Measurements from ENCODE around the gene TMPRSS5. TPM values are rescaled to one million over a fixed set of nuclear protein-coding genes. Genes with fewer than 3 reads are reported as not detected.
"Not testable (repeated sequence)": the region's sequence is repeated elsewhere in the genome, so short reads cannot be mapped to it uniquely, and the experiment has no call there.

TMPRSS5 gene
- total and polyA plus RNA-seq, 10 donors = 0.42 to 1.7 (median 0.71) TPM

DNA sequence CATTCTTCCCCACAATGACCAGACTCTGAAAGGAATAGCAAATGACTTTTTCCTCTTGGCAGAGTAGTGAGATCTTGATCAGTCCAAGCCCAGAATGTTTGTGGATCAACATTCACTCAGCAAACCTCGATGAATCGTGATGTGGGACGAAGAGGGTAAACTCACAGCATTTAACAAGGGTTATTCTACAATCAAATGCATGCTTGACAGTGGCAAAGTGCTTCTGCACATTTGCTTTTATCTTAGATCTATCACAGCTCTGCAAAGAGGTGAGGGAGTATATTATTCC, 31.8 kb downstream of the TMPRSS5 start:
- no peak overlapping the region for H3K4me3 ChIP-seq
- H3K27ac ChIP-seq = no peak overlapping the region
- DNase-seq = no peak
- 46 to 83% (median 74%) methylated on average over 3 of the region's 3 CpGs for WGBS, 5 donors
- no peaks in the 10 kb centered on the region for H3K9me3 ChIP-seq
- intact Hi-C loops (cut with DNase I; ENCODE audit: low total_unique reads) = no loop called here
- H3K27me3 ChIP-seq (replicated peaks in 1 of 7) = no peaks in the 10 kb centered on the region
- no peaks in the 10 kb centered on the region for H3K4me1 ChIP-seq
- TF ChIP-seq POLR2A (IDR thresholded peaks at IDR 0.05) = no peak
- TF ChIP-seq POLR2AphosphoS5 (IDR thresholded peaks at IDR 0.05) = no peak
- TF ChIP-seq, protein P1, sequence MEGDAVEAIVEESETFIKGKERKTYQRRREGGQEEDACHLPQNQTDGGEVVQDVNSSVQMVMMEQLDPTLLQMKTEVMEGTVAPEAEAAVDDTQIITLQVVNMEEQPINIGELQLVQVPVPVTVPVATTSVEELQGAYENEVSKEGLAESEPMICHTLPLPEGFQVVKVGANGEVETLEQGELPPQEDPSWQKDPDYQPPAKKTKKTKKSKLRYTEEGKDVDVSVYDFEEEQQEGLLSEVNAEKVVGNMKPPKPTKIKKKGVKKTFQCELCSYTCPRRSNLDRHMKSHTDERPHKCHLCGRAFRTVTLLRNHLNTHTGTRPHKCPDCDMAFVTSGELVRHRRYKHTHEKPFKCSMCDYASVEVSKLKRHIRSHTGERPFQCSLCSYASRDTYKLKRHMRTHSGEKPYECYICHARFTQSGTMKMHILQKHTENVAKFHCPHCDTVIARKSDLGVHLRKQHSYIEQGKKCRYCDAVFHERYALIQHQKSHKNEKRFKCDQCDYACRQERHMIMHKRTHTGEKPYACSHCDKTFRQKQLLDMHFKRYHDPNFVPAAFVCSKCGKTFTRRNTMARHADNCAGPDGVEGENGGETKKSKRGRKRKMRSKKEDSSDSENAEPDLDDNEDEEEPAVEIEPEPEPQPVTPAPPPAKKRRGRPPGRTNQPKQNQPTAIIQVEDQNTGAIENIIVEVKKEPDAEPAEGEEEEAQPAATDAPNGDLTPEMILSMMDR (IDR thresholded peaks at IDR 0.05 in 8 of 11, conservative IDR thresholded peaks at IDR 0.05 in 3 of 11) = no peak
- H3K36me3 ChIP-seq = no peaks in the 10 kb centered on the region

DNA sequence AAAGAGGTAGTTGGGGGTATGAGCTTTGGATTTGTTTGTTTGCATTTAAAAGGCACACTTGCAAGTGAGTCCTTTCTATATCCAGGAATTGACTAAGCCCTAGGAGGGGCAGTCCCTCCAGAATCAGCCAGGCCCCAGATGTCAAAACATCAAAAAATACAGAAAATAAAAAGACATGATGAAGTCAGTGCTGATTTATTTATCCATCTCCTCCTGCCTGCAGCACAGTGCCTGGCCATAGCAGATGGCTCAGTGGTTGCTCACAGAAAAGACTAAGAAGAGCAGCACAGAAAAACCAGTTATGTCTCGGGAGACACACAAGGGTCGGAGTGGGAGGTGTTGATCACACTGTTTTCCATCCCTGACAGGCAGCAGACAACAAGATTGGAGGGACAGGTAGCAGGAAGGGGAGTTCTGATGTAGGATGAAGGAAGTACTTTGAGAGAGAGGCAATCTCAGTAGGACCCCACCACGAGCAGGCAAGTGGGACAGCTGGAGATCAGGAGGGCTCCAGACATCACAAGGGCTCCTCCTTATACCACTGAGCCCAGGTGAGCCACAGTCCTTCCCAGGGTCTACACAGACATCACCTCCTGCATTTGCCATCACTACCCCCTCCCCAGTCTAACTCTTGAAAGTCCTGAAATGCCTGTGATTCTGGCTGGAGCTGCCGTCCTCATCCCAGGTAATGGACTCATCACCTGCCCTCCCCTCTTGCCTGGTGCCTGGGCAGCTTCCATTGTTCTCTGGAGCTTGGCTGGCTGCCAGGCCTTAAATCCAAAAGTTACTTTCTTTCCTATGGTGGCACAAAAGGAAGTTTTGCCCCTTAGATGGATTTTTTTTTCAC, 32.3 kb downstream of the TMPRSS5 start:
- no peak for TF ChIP-seq POLR2AphosphoS5 (IDR thresholded peaks at IDR 0.05)
- TF ChIP-seq POLR2A (IDR thresholded peaks at IDR 0.05) = no peak
- TF ChIP-seq, protein P1 (IDR thresholded peaks at IDR 0.05 in 8 of 11, conservative IDR thresholded peaks at IDR 0.05 in 3 of 11) = no peak
- no peak overlapping the region for H3K4me3 ChIP-seq
- H3K27ac ChIP-seq = no peak overlapping the region
- intact Hi-C loops (cut with DNase I; ENCODE audit: low total_unique reads) = no loop called here
- H3K36me3 ChIP-seq = no peaks in the 10 kb centered on the region
- no peaks in the 10 kb centered on the region for H3K27me3 ChIP-seq (replicated peaks in 1 of 7)
- H3K4me1 ChIP-seq = no peaks in the 10 kb centered on the region
- no peak for DNase-seq
- H3K9me3 ChIP-seq = no peaks in the 10 kb centered on the region
- 57 to 76% (median 65%) methylated on average over 4 of the region's 4 CpGs for WGBS, 5 donors

DNA sequence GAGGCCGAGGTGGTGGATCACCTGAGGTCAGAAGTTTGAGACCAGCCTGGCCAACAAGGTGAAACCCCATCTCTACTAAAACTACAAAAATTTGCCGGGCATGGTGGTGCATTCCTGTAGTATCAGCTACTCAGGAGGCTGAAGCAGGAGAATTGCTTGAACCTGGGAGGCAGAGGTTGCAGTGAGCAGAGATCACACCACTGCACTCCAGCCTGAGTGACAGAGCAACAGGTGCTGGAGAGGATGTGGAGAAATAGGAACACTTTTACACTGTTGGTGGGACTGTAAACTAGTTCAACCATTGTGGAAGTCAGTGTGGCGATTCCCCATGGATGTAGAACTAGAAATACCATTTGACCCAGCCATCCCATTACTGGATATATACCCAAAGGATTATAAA, 34.2 kb downstream of the TMPRSS5 start:
- DNase-seq; H3K4me1 ChIP-seq; H3K4me3 ChIP-seq; H3K27me3 ChIP-seq (replicated peaks in 1 of 7); intact Hi-C loops (cut with DNase I; ENCODE audit: low total_unique reads); H3K27ac ChIP-seq; H3K36me3 ChIP-seq: not testable (repeated sequence)
- 83 to 92% (median 86%) methylated on average over 3 of the region's 3 CpGs for WGBS, 5 donors
- H3K9me3 ChIP-seq = peaks cover 0 to 12% (median 6%) of the 10 kb centered on the region in 8 donors

DNA sequence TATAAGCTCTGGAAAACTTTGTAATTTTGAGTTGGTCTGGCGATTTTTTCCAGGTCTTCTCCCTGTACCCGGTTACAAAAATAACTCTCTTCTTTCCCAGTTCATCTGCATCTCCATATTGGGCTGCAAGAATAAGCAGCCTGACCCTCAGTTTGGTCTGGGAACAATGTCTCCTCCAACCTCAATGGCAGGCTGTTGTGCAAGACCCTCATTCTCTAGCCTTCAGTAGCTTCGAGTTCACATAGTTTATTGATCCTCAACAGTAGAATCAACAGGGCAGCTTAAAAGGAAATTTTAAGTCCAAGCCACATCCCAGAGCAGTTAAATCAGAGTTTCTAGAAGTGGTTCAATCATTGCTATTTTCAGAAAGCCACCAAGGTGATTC, 35.3 kb downstream of the TMPRSS5 start:
- TF ChIP-seq, protein P1 (IDR thresholded peaks at IDR 0.05 in 8 of 11, conservative IDR thresholded peaks at IDR 0.05 in 3 of 11) = no peak
- TF ChIP-seq POLR2AphosphoS5 (IDR thresholded peaks at IDR 0.05) = no peak
- no peak for TF ChIP-seq POLR2A (IDR thresholded peaks at IDR 0.05)
- no peak overlapping the region for H3K4me3 ChIP-seq
- no peak overlapping the region for H3K27ac ChIP-seq
- DNase-seq = no peak
- H3K36me3 ChIP-seq = no peaks in the 10 kb centered on the region
- peaks cover 2 to 23% (median 17%) of the 10 kb centered on the region in 8 donors for H3K9me3 ChIP-seq
- 74 to 86% (median 80%) methylated on average over 3 of the region's 3 CpGs for WGBS, 5 donors
- H3K27me3 ChIP-seq (replicated peaks in 1 of 7) = no peaks in the 10 kb centered on the region
- intact Hi-C loops (cut with DNase I; ENCODE audit: low total_unique reads) = no loop called here
- H3K4me1 ChIP-seq = no peaks in the 10 kb centered on the region

Measured in spleen (tissue), 11 donors.